K562 (cell line): Measurements from ENCODE around the gene TAS1R3. TPM values are rescaled to one million over a fixed set of nuclear protein-coding genes. Genes with fewer than 3 reads are reported as not detected.

Experiments
- HSF4 ChIP-seq: fragments of 250-450 bp; sonication (Bioruptor Pico); IDR thresholded peaks from 2 replicates; pipeline ENCODE4 v2.1.2; 2022; ENCODE audit warnings: mild to moderate bottlenecking, moderate library complexity, borderline replicate concordance
- NRF1 ChIP-seq, 2 experiments: fragments of 450-650 bp; IDR thresholded peaks in 1 of 2; conservative IDR thresholded peaks in 1 of 2; 2 replicates each; pipeline ENCODE4 v1.6.1; 2014; ENCODE audit warnings: mild to moderate bottlenecking in 2 of 2
- ZNF165 ChIP-seq: fragments of 250-450 bp; sonication (Bioruptor Pico); IDR thresholded peaks from 2 replicates; pipeline ENCODE4 v1.4.0; 2020; ENCODE audit warnings: borderline replicate concordance
- polyA plus RNA-seq, 8 experiments: library from polyadenylated mRNA; depleted of rRNA in 4 of 8; stranded (reverse) in 5 of 8; unstranded in 3 of 8; fragments of >200 nt; fragmentation: Nextera tagmentation in 2 of 8; fragmentation: Illumina TruSeq in 1 of 8; extraction: Ambion mirVana in 2 of 8; extraction: Trizol in 1 of 8; gene quantifications; 2 replicates each; pipeline versions ENCODE4 v1.2.1 to v1.2.3, GENCODE V29; 2011 to 2014; ENCODE audit warnings: inconsistent platforms in 1 of 8, missing spikeins in 1 of 8
- total RNA-seq, 7 experiments: library from RNA; depleted of rRNA in 6 of 7; stranded (reverse); fragments of >200 nt in 6 of 7; fragmentation: Illumina TruSeq in 2 of 7; extraction: Trizol in 2 of 7; gene quantifications; 2 replicates each; pipeline versions ENCODE4 v1.2.1 to v1.2.3, GENCODE V29; 2011 to 2021; ENCODE audit warnings: low replicate concordance in 1 of 7
- TF ChIP-seq, protein P1 (sequence below): sonication (generic); formaldehyde crosslinking; IDR thresholded peaks from 2 replicates; pipeline ENCODE4 v1.8.1; 2023; ENCODE audit warnings: missing genetic modification reagents, mild to moderate bottlenecking, borderline replicate concordance
- TF ChIP-seq, protein P2 (sequence below): fragments of 150-350 bp; IDR thresholded peaks from 2 replicates; pipeline ENCODE4 v1.6.1; 2014; ENCODE audit warnings: low read depth, mild to moderate bottlenecking, low read length, borderline replicate concordance
- TF ChIP-seq, protein P3 (sequence below), 2 experiments: fragments of 450-650 bp in 1 of 2; sonication (generic) in 1 of 2; formaldehyde crosslinking; conservative IDR thresholded peaks; 2 replicates each; pipeline versions ENCODE4 v1.4.0 to v1.8.1; 2020 to 2022; ENCODE audit warnings: mild to moderate bottlenecking in 1 of 2, missing genetic modification reagents in 1 of 2
- TF ChIP-seq, protein P4 (sequence below): fragments of 450-650 bp; IDR thresholded peaks from 2 replicates; pipeline ENCODE4 v1.6.1; 2018; ENCODE audit warnings: mild to moderate bottlenecking, low read depth; ENCODE audit not compliant: partially characterized antibody

TAS1R3 gene
- total and polyA plus RNA-seq, 9 of the 15 experiments (the other 6 are each of a cell fraction or from before 2014, with no cell fraction given) = 0.07 to 0.13 TPM; not detected in 7

DNA sequence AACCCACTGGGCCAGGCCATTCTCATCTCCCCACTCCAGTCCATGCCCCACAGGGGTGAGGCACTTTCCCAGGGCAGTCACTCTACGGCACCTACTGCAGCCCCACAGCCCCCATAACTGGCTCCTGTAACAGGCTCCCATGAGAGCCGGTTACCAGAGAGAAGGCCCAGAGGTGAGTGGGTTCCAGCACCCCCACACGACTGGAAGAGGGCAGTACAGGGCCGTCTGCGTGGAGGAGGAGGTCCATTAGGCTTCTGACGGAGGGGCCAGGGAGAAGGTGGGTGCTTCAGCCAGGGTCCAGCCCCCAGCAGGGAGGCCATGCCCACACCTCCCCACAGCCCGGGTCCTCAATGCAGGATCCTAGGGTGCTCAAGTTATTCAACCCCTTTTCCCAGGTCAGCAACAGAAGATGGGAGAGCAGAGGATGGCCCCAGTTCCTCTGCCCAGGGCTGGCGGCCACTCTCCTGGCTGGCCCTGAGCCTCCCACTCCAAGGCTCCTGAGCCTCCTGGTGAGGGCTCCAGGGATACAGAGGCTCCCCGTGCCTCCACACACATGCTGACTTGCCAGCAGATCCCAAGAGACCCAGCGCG, 24.9 kb upstream of the TAS1R3 start (continued):
- TF ChIP-seq, protein P1, sequence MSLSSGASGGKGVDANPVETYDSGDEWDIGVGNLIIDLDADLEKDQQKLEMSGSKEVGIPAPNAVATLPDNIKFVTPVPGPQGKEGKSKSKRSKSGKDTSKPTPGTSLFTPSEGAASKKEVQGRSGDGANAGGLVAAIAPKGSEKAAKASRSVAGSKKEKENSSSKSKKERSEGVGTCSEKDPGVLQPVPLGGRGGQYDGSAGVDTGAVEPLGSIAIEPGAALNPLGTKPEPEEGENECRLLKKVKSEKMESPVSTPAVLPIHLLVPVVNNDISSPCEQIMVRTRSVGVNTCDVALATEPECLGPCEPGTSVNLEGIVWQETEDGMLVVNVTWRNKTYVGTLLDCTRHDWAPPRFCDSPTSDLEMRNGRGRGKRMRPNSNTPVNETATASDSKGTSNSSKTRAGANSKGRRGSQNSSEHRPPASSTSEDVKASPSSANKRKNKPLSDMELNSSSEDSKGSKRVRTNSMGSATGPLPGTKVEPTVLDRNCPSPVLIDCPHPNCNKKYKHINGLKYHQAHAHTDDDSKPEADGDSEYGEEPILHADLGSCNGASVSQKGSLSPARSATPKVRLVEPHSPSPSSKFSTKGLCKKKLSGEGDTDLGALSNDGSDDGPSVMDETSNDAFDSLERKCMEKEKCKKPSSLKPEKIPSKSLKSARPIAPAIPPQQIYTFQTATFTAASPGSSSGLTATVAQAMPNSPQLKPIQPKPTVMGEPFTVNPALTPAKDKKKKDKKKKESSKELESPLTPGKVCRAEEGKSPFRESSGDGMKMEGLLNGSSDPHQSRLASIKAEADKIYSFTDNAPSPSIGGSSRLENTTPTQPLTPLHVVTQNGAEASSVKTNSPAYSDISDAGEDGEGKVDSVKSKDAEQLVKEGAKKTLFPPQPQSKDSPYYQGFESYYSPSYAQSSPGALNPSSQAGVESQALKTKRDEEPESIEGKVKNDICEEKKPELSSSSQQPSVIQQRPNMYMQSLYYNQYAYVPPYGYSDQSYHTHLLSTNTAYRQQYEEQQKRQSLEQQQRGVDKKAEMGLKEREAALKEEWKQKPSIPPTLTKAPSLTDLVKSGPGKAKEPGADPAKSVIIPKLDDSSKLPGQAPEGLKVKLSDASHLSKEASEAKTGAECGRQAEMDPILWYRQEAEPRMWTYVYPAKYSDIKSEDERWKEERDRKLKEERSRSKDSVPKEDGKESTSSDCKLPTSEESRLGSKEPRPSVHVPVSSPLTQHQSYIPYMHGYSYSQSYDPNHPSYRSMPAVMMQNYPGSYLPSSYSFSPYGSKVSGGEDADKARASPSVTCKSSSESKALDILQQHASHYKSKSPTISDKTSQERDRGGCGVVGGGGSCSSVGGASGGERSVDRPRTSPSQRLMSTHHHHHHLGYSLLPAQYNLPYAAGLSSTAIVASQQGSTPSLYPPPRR = no peak
- no peak for TF ChIP-seq HSF4 (CRISPR knock-in tag)
- TF ChIP-seq, protein P2, sequence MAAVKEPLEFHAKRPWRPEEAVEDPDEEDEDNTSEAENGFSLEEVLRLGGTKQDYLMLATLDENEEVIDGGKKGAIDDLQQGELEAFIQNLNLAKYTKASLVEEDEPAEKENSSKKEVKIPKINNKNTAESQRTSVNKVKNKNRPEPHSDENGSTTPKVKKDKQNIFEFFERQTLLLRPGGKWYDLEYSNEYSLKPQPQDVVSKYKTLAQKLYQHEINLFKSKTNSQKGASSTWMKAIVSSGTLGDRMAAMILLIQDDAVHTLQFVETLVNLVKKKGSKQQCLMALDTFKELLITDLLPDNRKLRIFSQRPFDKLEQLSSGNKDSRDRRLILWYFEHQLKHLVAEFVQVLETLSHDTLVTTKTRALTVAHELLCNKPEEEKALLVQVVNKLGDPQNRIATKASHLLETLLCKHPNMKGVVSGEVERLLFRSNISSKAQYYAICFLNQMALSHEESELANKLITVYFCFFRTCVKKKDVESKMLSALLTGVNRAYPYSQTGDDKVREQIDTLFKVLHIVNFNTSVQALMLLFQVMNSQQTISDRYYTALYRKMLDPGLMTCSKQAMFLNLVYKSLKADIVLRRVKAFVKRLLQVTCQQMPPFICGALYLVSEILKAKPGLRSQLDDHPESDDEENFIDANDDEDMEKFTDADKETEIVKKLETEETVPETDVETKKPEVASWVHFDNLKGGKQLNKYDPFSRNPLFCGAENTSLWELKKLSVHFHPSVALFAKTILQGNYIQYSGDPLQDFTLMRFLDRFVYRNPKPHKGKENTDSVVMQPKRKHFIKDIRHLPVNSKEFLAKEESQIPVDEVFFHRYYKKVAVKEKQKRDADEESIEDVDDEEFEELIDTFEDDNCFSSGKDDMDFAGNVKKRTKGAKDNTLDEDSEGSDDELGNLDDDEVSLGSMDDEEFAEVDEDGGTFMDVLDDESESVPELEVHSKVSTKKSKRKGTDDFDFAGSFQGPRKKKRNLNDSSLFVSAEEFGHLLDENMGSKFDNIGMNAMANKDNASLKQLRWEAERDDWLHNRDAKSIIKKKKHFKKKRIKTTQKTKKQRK = no peak
- TF ChIP-seq NRF1 (conservative IDR thresholded peaks at IDR 0.05 in 1 of 2, IDR thresholded peaks at IDR 0.05 in 1 of 2) = peak in 1 of 2 experiments; percentile 41; a peak in 1 of 4 replicates
- TF ChIP-seq, protein P3, sequence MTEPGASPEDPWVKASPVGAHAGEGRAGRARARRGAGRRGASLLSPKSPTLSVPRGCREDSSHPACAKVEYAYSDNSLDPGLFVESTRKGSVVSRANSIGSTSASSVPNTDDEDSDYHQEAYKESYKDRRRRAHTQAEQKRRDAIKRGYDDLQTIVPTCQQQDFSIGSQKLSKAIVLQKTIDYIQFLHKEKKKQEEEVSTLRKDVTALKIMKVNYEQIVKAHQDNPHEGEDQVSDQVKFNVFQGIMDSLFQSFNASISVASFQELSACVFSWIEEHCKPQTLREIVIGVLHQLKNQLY (CRISPR knock-in tag; conservative IDR thresholded peaks at IDR 0.05) = 0 out of 4 replicates have a peak, but pooled peaks of 1 of the 2 experiments have one; percentile 20
- TF ChIP-seq ZNF165 = 0 out of 2 replicates have a peak, but pooled peaks have one; percentile 23
- TF ChIP-seq, protein P4, sequence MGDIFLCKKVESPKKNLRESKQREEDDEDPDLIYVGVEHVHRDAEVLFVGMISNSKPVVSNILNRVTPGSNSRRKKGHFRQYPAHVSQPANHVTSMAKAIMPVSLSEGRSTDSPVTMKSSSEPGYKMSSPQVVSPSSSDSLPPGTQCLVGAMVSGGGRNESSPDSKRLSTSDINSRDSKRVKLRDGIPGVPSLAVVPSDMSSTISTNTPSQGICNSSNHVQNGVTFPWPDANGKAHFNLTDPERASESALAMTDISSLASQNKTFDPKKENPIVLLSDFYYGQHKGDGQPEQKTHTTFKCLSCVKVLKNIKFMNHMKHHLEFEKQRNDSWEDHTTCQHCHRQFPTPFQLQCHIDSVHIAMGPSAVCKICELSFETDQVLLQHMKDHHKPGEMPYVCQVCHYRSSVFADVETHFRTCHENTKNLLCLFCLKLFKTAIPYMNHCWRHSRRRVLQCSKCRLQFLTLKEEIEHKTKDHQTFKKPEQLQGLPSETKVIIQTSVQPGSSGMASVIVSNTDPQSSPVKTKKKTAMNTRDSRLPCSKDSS = no peak
